A549 treated with AZD9567 at 1 μM for 4 hours (cell line): ENCODE measurements around the gene IFFO2. TPM values are rescaled to one million over a fixed set of nuclear protein-coding genes. Genes with fewer than 3 reads are reported as not detected.

ENCODE experiments used
- total RNA-seq: library from RNA; stranded (reverse); fragments of 200-300 nt; extraction: Qiagen RNA extraction; gene quantifications from 5 replicates; pipeline ENCODE4 v1.2.3, GENCODE V29; 2022; ENCODE audit not compliant: insufficient read depth

IFFO2 gene
- 7.1 to 10.9 TPM (median 8.9 TPM) in 5 replicates for total RNA-seq

DNA sequence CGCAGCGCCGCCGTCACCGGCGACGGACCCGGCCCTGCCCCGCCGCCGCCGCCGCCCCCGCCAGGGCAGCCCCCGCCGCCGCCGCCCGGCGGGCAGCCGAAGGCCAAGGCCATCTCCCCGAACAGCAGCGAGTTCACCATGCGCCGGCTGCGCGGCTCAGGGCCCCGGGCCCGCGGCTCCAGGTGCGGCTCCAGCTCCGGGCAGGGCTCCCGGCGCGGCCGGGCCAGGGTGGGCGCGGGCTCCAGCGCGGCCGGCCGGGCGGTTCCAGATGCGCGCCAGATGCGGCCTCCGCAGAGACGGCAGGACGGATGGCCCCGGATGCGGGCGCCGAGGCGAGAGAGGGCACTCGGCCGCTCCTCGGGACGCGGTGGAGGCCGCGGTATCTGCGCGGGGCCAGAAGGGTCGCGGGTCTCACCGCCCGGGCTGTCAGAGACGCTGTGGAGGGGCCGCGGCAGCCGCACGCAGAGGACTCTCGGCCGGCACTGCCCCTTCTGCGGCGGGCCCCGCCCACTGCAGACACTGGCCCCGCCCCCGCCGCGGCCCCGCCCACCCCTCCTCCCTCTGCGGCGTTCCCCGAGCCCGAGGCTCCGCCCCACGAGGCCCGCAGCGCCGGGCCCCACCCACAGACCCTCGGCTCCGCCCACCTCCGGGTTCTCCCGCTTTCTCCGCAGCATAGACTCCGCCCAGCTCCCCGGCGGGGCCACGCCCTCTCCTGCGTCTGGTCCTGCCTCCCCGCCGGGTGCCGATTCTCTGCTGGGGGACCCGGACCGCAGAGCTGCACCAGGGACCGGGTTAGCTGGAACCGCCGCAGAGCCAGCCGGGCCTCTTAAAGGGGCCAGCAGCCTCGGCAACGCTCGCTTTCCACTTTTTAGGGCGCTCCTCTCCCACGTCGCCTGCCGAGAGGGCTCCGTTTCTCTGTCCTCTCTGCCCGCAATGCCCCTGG lies at the start of gene IFFO2:
Gene IFFO2, minus strand, starts transcription at position 484 of the 943 bp plus-strand sequence. Its CDS starts 344 bp downstream, at position 140.

DNA sequence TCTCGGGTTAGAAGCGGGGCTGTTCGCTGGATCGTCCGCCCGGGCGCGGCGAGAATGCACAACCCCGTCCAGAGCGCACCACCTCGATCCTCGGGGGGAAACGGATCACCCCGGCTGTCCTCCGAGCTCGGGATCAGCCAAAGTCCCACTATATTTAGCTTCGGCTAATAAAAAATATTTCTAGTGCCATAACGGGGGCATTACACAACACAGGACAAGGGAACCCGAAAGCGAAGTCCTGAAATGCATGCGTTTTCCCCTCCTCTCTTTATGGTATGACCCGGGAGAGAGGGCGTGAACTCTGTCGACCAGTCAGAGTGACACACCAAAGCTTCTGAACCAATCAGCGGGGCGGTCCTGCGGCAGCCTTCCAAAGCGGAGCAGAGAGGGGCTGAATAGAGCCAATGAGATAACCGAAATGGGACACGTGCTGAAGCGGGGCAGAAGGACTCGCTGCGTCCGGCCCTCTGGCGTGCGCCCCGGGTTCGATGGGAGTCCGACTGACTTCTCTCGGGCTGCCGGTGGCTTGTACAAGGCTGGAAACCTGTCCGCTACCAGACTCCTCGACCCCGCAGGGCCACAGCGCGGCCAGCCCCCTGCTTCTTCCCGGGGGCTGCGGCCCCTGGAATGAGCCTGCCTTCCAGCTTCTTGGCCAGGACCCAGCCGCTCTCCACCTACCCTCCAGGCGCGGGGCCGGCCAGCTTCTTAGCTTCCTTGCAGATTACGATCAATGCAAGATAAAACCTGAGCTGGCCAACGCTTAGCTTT lies 53.8 kb downstream of the IFFO2 start, which contains the start of gene ALDH4A1:
Gene ALDH4A1, minus strand, starts transcription at position 33 of the 768 bp plus-strand sequence. Its CDS starts 32 bp downstream, at position 1.

GRCh38 chr1:18859560-18859959 lies 96.9 kb downstream of the IFFO2 start, which contains the start of gene TAS1R2:
TAS1R2 (minus strand) TSS chr1:18859660; CDS start chr1:18859660, 0 bp downstream.

Other genes starting within 250 kb of the IFFO2 start
- gene TAS1R2, start 97.0 kb downstream of the IFFO2 start, total RNA-seq = not detected in 5 replicates
- gene ALDH4A1, start 54.1 kb downstream of the IFFO2 start, total RNA-seq = 12.1 to 14.8 TPM (median 13.6 TPM) in 5 replicates